CD8-positive, alpha-beta memory T cell (primary cell): ENCODE data around the gene ZNF219. TPM values are rescaled to one million over a fixed set of nuclear protein-coding genes. Genes with fewer than 3 reads are reported as not detected.

Source experiments
- CTCF ChIA-PET: fragments of 350-600 bp; sonication (Branson Sonifier 250); formaldehyde crosslinking; loops from one replicate; lab custom pipeline; 2021; ENCODE audit warnings: antibody characterized with exemption; lab: Charles Lee
- POLR2A ChIA-PET: fragments of 350-600 bp; sonication (Branson Sonifier 250); formaldehyde crosslinking; loops from one replicate; lab custom pipeline; 2021; ENCODE audit warnings: antibody characterized with exemption; lab: Charles Lee
- DNase-seq, 5 donors: peaks; one replicate each; pipeline versions ENCODE4 v3.0.0 to v3.0.0-alpha.2; 2020 to 2022; ENCODE audit warnings: mixed read lengths in 1 of 5
- H3K27ac ChIP-seq: one replicate; pipeline ENCODE4 v1.7.0; 2013; ENCODE audit warnings: low read depth, mild to moderate bottlenecking, low read length, moderate library complexity
- H3K27me3 ChIP-seq: 2 replicates; pipeline ENCODE4 v1.7.0; 2013; ENCODE audit warnings: low read length, mild to moderate bottlenecking; ENCODE audit not compliant: insufficient read depth, poor library complexity, severe bottlenecking
- H3K36me3 ChIP-seq: 2 replicates; pipeline ENCODE4 v1.7.0; 2013; ENCODE audit warnings: mild to moderate bottlenecking, low read length, moderate library complexity; ENCODE audit not compliant: insufficient read depth
- H3K4me1 ChIP-seq: 2 replicates; pipeline ENCODE4 v1.7.0; 2013; ENCODE audit warnings: mild to moderate bottlenecking, low read length, moderate library complexity; ENCODE audit not compliant: insufficient read depth
- H3K4me3 ChIP-seq: 2 replicates; pipeline ENCODE4 v1.7.0; 2013; ENCODE audit warnings: mild to moderate bottlenecking, low read length
- H3K9me3 ChIP-seq: 2 replicates; pipeline ENCODE4 v1.7.0; 2013; ENCODE audit warnings: mild to moderate bottlenecking, low read length
- H3K27ac Mint-ChIP-seq, 8 donors: one replicate each; pipeline ENCODE4 v1.8.0; 2020 to 2021; ENCODE audit warnings: mixed read lengths in 8 of 8, mild to moderate bottlenecking in 6 of 8, inconsistent platforms in 3 of 8, moderate library complexity in 3 of 8
- H3K27me3 Mint-ChIP-seq, 2 donors: one replicate each; pipeline ENCODE4 v1.8.0; 2020 to 2021; ENCODE audit warnings: mixed read lengths in 2 of 2, mild to moderate bottlenecking in 1 of 2, moderate library complexity in 1 of 2
- H3K36me3 Mint-ChIP-seq, 3 donors: one replicate each; pipeline ENCODE4 v1.8.0; 2020 to 2021; ENCODE audit warnings: mixed read lengths in 3 of 3, inconsistent platforms in 1 of 3, mild to moderate bottlenecking in 1 of 3
- H3K4me1 Mint-ChIP-seq, 3 donors: one replicate each; pipeline ENCODE4 v1.8.0; 2020 to 2021; ENCODE audit warnings: mixed read lengths in 3 of 3, inconsistent platforms in 1 of 3, mild to moderate bottlenecking in 1 of 3
- H3K4me3 Mint-ChIP-seq, 7 donors: one replicate each; pipeline ENCODE4 v1.8.0; 2020 to 2021; ENCODE audit warnings: mixed read lengths in 7 of 7, mild to moderate bottlenecking in 6 of 7, moderate library complexity in 4 of 7, inconsistent platforms in 2 of 7
- H3K9me3 Mint-ChIP-seq, 5 donors: one replicate each; pipeline ENCODE4 v1.8.0; 2020 to 2022; ENCODE audit warnings: mixed read lengths in 5 of 5, mild to moderate bottlenecking in 3 of 5, moderate library complexity in 2 of 5, inconsistent platforms in 1 of 5
- polyA plus RNA-seq: library from polyadenylated mRNA; unstranded; fragments of 300-500 nt; fragmentation: Illumina TruSeq; gene quantifications from one replicate; pipeline ENCODE4 v1.2.3, GENCODE V29; 2021
- total RNA-seq, 2 experiments: library from RNA; stranded (reverse); gene quantifications; one replicate each; pipeline ENCODE4 v1.2.3, GENCODE V29; 2021

The ZNF219 gene
- total and polyA plus RNA-seq, 3 experiments from 2014 or later, result 1.3 to 8.2 (median 7.0) TPM

DNA sequence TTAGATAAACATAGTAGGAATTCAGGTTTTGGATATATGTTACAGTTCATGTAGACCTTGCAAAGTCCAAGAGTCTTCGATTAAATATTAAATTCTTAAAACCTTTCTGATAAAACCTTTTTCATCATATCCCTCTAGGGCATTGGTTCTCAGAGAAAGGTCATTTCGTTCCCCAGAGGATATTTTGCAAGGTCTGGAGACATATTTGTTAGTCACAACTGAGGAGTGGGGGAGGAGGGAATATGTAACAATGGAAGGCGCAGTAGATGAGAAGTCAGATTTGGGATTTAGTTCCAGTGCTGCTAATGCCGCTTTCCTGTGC is 7.7 kb upstream of the ZNF219 start:
- H3K36me3 ChIP-seq, result no peaks in the 10 kb centered on the region
- H3K4me3 ChIP-seq, result no peak overlapping the region
- H3K27me3 ChIP-seq, result no peaks in the 10 kb centered on the region
- CTCF ChIA-PET, result interaction anchor here (1.0 to 12.2 kb wide), 6 partner anchors 12 to 90 kb away, joined by 3 to 201 read pairs (median 110); no protein-coding TSS in a partner anchor
- POLR2A ChIA-PET, result no interaction called here
- Mint-ChIP-seq H3K36me3 (peaks cover 0 to 5% (median 0%) of the 10 kb centered on the region in 3 donors), H3K9me3 (no peaks in the 10 kb centered on the region), H3K4me1 (peaks cover 13 to 21% (median 20%) of the 10 kb centered on the region in 3 donors), H3K27ac (no peak overlapping the region), H3K4me3 (no peak overlapping the region), H3K27me3 (peaks cover 0 to 3% of the 10 kb centered on the region in 2 donors)
- H3K27ac ChIP-seq, result no peak overlapping the region
- peaks cover 17% of the 10 kb centered on the region for H3K4me1 ChIP-seq
- no peak for DNase-seq
- no peaks in the 10 kb centered on the region for H3K9me3 ChIP-seq

DNA sequence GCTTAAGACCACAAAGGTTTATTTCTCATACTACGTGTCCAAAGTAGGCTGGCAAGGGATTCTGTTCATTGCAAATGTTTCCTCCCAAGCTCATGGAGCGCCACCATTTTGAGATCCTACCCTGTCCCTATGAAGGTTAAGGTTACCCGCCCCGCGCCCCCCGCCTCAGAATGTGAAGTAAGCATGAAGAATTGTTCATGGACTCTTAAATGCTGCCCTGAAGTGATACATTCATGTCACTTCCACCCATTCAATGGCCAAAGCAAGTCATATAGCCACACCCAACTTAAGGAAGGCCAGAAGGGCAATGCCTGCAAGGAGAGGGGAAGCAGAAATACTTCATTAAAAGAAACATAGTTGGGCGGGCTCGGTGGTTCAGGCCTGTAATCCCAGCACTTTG is 6.6 kb upstream of the ZNF219 start:
- Histone ChIP-seq H3K36me3 (no peaks in the 10 kb centered on the region), H3K4me3 (no peak overlapping the region), H3K9me3 (no peaks in the 10 kb centered on the region), H3K4me1 (peaks cover 17% of the 10 kb centered on the region), H3K27ac (peak overlapping the region; percentile 98), H3K27me3 (no peaks in the 10 kb centered on the region)
- CTCF ChIA-PET, result interaction anchor here (0.9 to 12.2 kb wide), 21 partner anchors 10 to 373 kb away, joined by 3 to 201 read pairs (median 6); partner anchors contain the start of genes ARHGEF40 and RNASE7
- Mint-ChIP-seq H3K27me3 (peaks cover 5 to 6% of the 10 kb centered on the region in 2 donors), H3K9me3 (peaks cover 0 to 2% (median 0%) of the 10 kb centered on the region in 5 donors), H3K27ac (peak overlapping the region in 4 of 8 donors; percentile 91 to 95 (median 92)), H3K4me1 (peaks cover 13 to 21% (median 20%) of the 10 kb centered on the region in 3 donors), H3K4me3 (peak overlapping the region in 3 of 7 donors; percentile 79 to 96 (median 92)), H3K36me3 (peaks cover 0 to 5% (median 0%) of the 10 kb centered on the region in 3 donors)
- DNase-seq, result no peak
- POLR2A ChIA-PET, result interaction anchor here (1.0 to 2.8 kb wide), 6 partner anchors 12 to 90 kb away, joined by 4 to 11 read pairs (median 8); partner anchors contain the start of gene NDRG2

DNA sequence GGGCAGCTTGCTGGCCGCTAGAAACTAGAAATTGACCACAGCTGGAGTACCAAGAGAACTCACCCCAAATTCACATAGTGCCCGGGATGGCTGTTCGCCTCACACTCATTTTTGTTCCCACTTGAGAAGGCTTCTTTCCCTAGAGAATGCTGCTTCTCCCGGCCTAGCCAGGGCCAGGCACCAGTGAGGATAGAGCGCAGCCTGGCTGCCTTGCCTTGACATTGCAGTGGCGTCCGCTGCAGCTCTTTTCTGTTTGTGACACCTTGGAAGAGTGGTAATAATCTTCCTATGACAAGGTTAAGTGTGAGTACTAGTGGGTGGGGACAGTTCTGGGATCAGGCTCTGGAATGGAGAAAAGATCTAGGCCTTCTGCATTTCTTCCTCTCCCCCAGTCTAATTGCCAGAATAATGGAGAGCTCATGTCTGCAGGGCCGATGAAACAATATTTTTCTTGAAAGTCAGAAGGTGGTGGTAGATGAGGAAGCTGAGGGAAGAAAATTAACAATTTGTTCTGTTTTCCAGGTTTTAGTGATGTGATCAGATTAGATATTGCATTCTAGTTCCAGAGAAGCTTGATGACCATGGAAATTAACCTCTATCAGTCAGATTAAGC is 6.1 kb upstream of the ZNF219 start:
- Histone ChIP-seq H3K27me3 (no peaks in the 10 kb centered on the region), H3K9me3 (no peaks in the 10 kb centered on the region), H3K4me1 (peaks cover 17% of the 10 kb centered on the region), H3K4me3 (peak overlapping the region; percentile 99), H3K36me3 (no peaks in the 10 kb centered on the region), H3K27ac (peak overlapping the region; percentile 98)
- Mint-ChIP-seq H3K4me3 (peak overlapping the region; percentile 79 to 96 (median 88)), H3K27me3 (peaks cover 6 to 10% of the 10 kb centered on the region in 2 donors), H3K36me3 (peaks cover 0 to 5% (median 0%) of the 10 kb centered on the region in 3 donors), H3K9me3 (peaks cover 0 to 2% (median 0%) of the 10 kb centered on the region in 5 donors), H3K27ac (peak overlapping the region; percentile 82 to 99 (median 93)), H3K4me1 (peaks cover 13 to 24% (median 20%) of the 10 kb centered on the region in 3 donors)
- POLR2A ChIA-PET, result interaction anchor here (1.0 to 2.8 kb wide), 6 partner anchors 12 to 89 kb away, joined by 4 to 11 read pairs (median 8); partner anchors contain the start of gene NDRG2
- CTCF ChIA-PET, result interaction anchor here (0.9 to 12.2 kb wide), 23 partner anchors 10 to 373 kb away, joined by 3 to 201 read pairs (median 6); partner anchors contain the start of genes ARHGEF40 and RNASE7
- peak; percentile 49 to 77 (median 55) for DNase-seq

DNA sequence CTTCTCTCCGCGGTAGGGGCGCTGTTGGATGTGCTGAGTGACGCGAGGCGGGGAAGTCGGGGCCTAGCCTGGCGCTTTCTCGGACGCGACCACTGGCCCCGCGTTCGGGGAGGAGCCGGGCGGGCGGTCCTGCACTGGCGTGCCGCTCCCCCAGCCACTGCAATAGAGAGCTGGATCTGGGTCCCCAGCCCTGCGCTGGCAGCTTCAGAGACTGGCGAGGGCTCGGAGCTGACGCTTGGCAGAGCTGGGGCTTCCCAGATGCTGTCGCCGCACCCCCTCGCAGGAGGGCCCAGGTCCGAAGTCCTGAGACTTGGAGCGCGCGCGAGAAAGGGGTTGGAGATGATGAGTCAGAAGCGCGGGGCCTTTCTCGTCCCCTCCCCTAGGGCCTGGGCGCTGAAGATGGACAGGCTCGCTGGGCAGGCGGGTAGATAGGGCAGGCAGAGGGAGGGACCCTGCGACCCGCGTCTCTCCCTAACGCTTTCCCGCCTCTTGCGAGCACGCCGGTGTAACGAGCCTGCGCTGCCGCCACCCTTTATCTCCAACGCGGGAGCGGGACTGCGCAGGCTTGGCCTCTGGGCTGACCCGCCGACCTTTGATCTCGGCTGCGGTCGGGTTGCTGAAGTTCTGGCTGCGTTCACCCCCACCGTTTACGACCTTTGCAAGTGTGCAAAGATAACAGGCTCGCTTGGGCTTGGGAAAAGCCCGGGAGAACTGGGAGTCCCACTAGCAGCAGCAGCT is 5.4 kb upstream of the ZNF219 start:
- peaks cover 0 to 5% (median 0%) of the 10 kb centered on the region in 3 donors for H3K36me3 Mint-ChIP-seq
- no peaks in the 10 kb centered on the region for H3K9me3 ChIP-seq
- ChIA-PET POLR2A (interaction anchor here (1.0 to 2.8 kb wide), 6 partner anchors 11 to 89 kb away, joined by 4 to 11 read pairs (median 8); partner anchors contain the start of gene NDRG2), CTCF (interaction anchor here (0.7 to 12.2 kb wide), 22 partner anchors 10 to 374 kb away, joined by 3 to 201 read pairs (median 6); partner anchors contain the start of genes ARHGEF40 and RNASE7)
- no peaks in the 10 kb centered on the region for H3K27me3 ChIP-seq
- H3K4me3 Mint-ChIP-seq, result peak overlapping the region; percentile 79 to 96 (median 88)
- peaks cover 22% of the 10 kb centered on the region for H3K4me1 ChIP-seq
- peak; percentile 87 to 95 (median 91) for DNase-seq
- peak overlapping the region; percentile 98 for H3K27ac ChIP-seq
- H3K36me3 ChIP-seq, result no peaks in the 10 kb centered on the region
- H3K27me3 Mint-ChIP-seq, result peaks cover 11% of the 10 kb centered on the region in 2 donors
- H3K9me3 Mint-ChIP-seq, result peaks cover 0 to 2% (median 0%) of the 10 kb centered on the region in 5 donors
- H3K4me1 Mint-ChIP-seq, result peaks cover 19 to 31% (median 22%) of the 10 kb centered on the region in 3 donors
- H3K27ac Mint-ChIP-seq, result peak overlapping the region; percentile 82 to 99 (median 93)
- peak overlapping the region; percentile 99 for H3K4me3 ChIP-seq

DNA sequence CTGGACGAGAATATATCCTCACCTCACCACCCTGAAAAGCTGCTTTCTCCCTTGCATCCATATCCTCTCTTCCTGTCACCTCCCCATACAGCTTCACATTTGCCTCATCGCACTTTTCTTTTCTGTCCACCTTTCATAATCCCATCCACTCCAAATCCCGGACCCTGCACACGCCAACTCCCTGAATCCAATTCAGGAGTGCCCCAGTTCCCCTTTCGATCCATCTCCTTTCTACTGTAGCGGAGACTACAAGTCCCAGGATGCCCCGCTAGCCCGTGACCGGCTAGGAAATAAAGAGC is 4.9 kb upstream of the ZNF219 start:
- Mint-ChIP-seq H3K27me3 (peaks cover 13 to 14% of the 10 kb centered on the region in 2 donors), H3K36me3 (peaks cover 0 to 5% (median 0%) of the 10 kb centered on the region in 3 donors), H3K4me3 (peak overlapping the region; percentile 79 to 96 (median 88)), H3K4me1 (peaks cover 22 to 34% (median 25%) of the 10 kb centered on the region in 3 donors), H3K27ac (peak overlapping the region; percentile 82 to 99 (median 92)), H3K9me3 (peaks cover 0 to 2% (median 0%) of the 10 kb centered on the region in 5 donors)
- no peaks in the 10 kb centered on the region for H3K36me3 ChIP-seq
- H3K27me3 ChIP-seq, result no peaks in the 10 kb centered on the region
- no peak for DNase-seq
- H3K27ac ChIP-seq, result peak overlapping the region; percentile 98
- H3K9me3 ChIP-seq, result no peaks in the 10 kb centered on the region
- peak overlapping the region; percentile 99 for H3K4me3 ChIP-seq
- H3K4me1 ChIP-seq, result peaks cover 25% of the 10 kb centered on the region
- ChIA-PET CTCF (interaction anchor here (0.6 to 12.2 kb wide), 13 partner anchors 10 to 133 kb away, joined by 3 to 201 read pairs (median 8); partner anchors contain the start of gene ARHGEF40), POLR2A (interaction anchor here (1.7 to 2.8 kb wide), 4 partner anchors 11 to 88 kb away, joined by 4 to 11 read pairs (median 10); partner anchors contain the start of gene NDRG2)

DNA sequence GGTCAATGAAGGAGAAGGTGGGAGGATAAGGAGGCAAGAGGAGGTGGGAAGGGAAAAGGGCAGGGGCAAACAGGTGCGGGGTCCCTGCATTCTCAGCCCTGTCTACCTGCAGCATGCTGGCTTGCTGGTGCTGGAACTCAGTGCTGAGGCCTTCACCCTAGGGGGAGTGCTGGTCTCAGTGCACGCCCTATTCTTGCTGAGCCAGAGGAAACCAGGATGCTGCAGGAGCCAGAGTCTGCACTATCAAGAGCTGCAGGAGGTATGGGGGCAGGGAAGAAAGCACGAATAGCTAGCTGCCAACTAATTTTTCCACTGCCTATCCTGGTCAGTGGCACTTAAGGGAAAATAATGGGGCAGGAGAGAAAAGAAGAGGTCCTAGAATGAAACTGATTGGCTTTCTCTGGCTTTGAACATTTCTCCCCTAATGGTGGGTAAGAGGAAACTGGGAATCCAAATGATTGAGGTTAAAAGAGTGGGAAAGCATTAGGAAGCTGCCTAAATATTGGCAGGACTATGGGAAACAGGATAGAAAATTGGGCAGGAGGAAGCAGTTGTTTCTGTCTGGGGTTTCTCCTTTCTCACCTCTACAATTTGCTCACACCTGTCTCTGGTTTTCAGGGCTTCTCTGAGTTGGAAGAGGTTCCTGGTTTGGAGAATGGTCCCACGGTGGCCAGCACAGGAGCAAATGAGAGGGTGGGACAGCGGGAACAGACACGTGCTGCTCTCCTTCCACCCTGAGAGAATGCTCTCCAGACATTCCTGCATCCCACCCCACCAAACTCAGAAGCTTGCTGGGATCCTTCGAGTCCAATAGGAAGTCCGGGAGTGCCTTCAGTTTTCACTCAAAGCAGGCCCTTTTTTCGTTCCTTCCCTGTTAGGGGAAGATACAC is 4.3 kb upstream of the ZNF219 start:
- ChIA-PET POLR2A (interaction anchor here (2.0 to 2.8 kb wide), 3 partner anchors 10 to 88 kb away, joined by 10 to 11 read pairs (median 11); no protein-coding TSS in a partner anchor), CTCF (interaction anchor here (0.6 to 12.2 kb wide), 10 partner anchors 9 to 132 kb away, joined by 3 to 201 read pairs (median 34); partner anchors contain the start of gene ARHGEF40)
- H3K27me3 Mint-ChIP-seq, result peaks cover 13 to 14% of the 10 kb centered on the region in 2 donors
- H3K4me1 ChIP-seq, result peaks cover 25% of the 10 kb centered on the region
- peak overlapping the region; percentile 79 to 96 (median 88) for H3K4me3 Mint-ChIP-seq
- H3K4me1 Mint-ChIP-seq, result peaks cover 22 to 34% (median 25%) of the 10 kb centered on the region in 3 donors
- H3K27me3 ChIP-seq, result no peaks in the 10 kb centered on the region
- no peak for DNase-seq
- peak overlapping the region in 6 of 8 donors; percentile 11 to 95 (median 92) for H3K27ac Mint-ChIP-seq
- H3K27ac ChIP-seq, result no peak overlapping the region
- H3K4me3 ChIP-seq, result peak overlapping the region; percentile 99
- no peaks in the 10 kb centered on the region for H3K9me3 ChIP-seq
- H3K36me3 Mint-ChIP-seq, result peaks cover 0 to 5% (median 0%) of the 10 kb centered on the region in 3 donors
- peaks cover 0 to 2% (median 0%) of the 10 kb centered on the region in 5 donors for H3K9me3 Mint-ChIP-seq
- no peaks in the 10 kb centered on the region for H3K36me3 ChIP-seq
